Spleen (tissue), 13 donors: ENCODE results near the gene PHKG1. TPM values are rescaled to one million over a fixed set of nuclear protein-coding genes. Genes with fewer than 3 reads are reported as not detected.
A peak's percentile ranks its signal among the peaks of the same experiment; 100 is the strongest.
"Not testable (repeated sequence)": the region's sequence is repeated elsewhere in the genome, so short reads cannot be mapped to it uniquely, and the experiment has no call there.

Source experiments
- DNase-seq: peaks from one replicate; pipeline ENCODE4 v3.0.0-alpha.2; 2020
- H3K27ac ChIP-seq, 8 donors: fragments of 200-600 bp; sonication (generic) in 7 of 8; 1 replicate in 4 of 8; 2 replicates in 4 of 8; pipeline versions ENCODE4 v1.5.0 to v1.8.0; 2016 to 2021; ENCODE audit warnings: inconsistent platforms in 4 of 8, mild to moderate bottlenecking in 4 of 8, moderate library complexity in 1 of 8
- H3K27me3 ChIP-seq, 7 donors: fragments of 200-600 bp; sonication (generic) in 6 of 7; replicated peaks in 1 of 7; 1 replicate in 4 of 7; 2 replicates in 3 of 7; pipeline versions ENCODE4 v1.5.0 to v1.8.0; 2016 to 2021; ENCODE audit warnings: inconsistent platforms in 3 of 7, mild to moderate bottlenecking in 1 of 7
- H3K36me3 ChIP-seq, 6 donors: fragments of 200-600 bp; sonication (generic) in 5 of 6; 1 replicate in 4 of 6; 2 replicates in 2 of 6; pipeline versions ENCODE4 v1.5.0 to v1.8.0; 2016 to 2021; ENCODE audit warnings: inconsistent platforms in 2 of 6
- H3K4me1 ChIP-seq, 6 donors: fragments of 200-600 bp; sonication (generic) in 5 of 6; 1 replicate in 3 of 6; 2 replicates in 3 of 6; pipeline versions ENCODE4 v1.5.0 to v1.8.0; 2016 to 2021; ENCODE audit warnings: inconsistent platforms in 3 of 6
- H3K4me3 ChIP-seq, 8 donors: fragments of 200-600 bp; sonication (generic) in 7 of 8; 1 replicate in 4 of 8; 2 replicates in 4 of 8; pipeline versions ENCODE4 v1.5.0 to v1.8.0; 2016 to 2021; ENCODE audit warnings: inconsistent platforms in 4 of 8, mild to moderate bottlenecking in 4 of 8, moderate library complexity in 2 of 8
- H3K9me3 ChIP-seq, 8 donors: fragments of 200-600 bp; sonication (generic) in 7 of 8; 1 replicate in 4 of 8; 2 replicates in 4 of 8; pipeline versions ENCODE4 v1.5.0 to v1.8.0; 2016 to 2021; ENCODE audit warnings: inconsistent platforms in 4 of 8
- POLR2A ChIP-seq, 3 donors: fragments of 450-650 bp; IDR thresholded peaks; one replicate each; pipeline ENCODE4 v1.5.1; 2017; ENCODE audit warnings: antibody characterized with exemption in 3 of 3, mild to moderate bottlenecking in 1 of 3
- POLR2AphosphoS5 ChIP-seq, 3 donors: sonication (generic); formaldehyde crosslinking; IDR thresholded peaks; one replicate each; pipeline ENCODE4 v1.5.1; 2017; ENCODE audit warnings: antibody characterized with exemption in 3 of 3
- WGBS, 5 donors: extraction: QIAGEN DNeasy Blood & Tissue Kit in 3 of 5; methylation state at CpG; one replicate each; pipeline versions ENCODE4 v1.1.5 to v1.1.7; 2013 to 2018; 5-methylcytosine and 5-hydroxymethylcytosine counted together
- intact Hi-C: fragments of 100-400 bp; cut with DNase I; formaldehyde crosslinking; loops from one replicate; pipeline ENCODE4 v1.15.0; 2023; ENCODE audit warnings: low total_unique reads
- long read RNA-seq, 2 donors: transcript quantifications; one replicate each; lab custom pipeline, GENCODE V29; 2026
- polyA plus RNA-seq, 3 donors: library from polyadenylated mRNA; stranded (reverse); fragments of 200-250 nt; gene quantifications; one replicate each; pipeline ENCODE4 v1.2.1, GENCODE V29; 2013
- total RNA-seq, 7 donors: library from RNA; depleted of rRNA in 3 of 7; stranded (reverse); fragments of >200 nt in 3 of 7; fragmentation: NEBNext Ultra II Directional in 4 of 7; extraction: Animal tissue kit (Norgen Biotek cat#: 25700) in 4 of 7; gene quantifications; one replicate each; pipeline versions ENCODE4 v1.1.0 to v1.2.1, GENCODE V29; 2016 to 2021
- TF ChIP-seq, protein P1 (sequence below), 11 experiments: fragments of 200-600 bp in 7 of 11; fragments of 450-650 bp in 4 of 11; sonication (generic) in 4 of 11; IDR thresholded peaks in 8 of 11; conservative IDR thresholded peaks in 3 of 11; 1 replicate in 7 of 11; 2 replicates in 4 of 11; pipeline versions ENCODE4 v1.4.0 to v1.8.0; 2016 to 2021; ENCODE audit warnings: antibody characterized with exemption in 11 of 11, inconsistent platforms in 4 of 11, mild to moderate bottlenecking in 1 of 11
- donor health status: healthy with polysubstance abuse.
- donor health status: DM: no; HTN: no; CAD: no; lungs with moderate emphysema.
- donor health status: DM: no; HTN: no; CAD: no.
- donor health status: Bipolar disorder and iron deficiency.
- donor health status: healthy.
- donor health status: DM: no; HTN: no; CAD: no.
- donor health status: DM: yes; HTN: yes; CAD: no.

The PHKG1 gene
- 1 to 10 TPM in 6 of 7 donors, not detected in 1; 1.0 to 3.4 (median 1.8) TPM for total RNA-seq
- 1 to 10 TPM in 1 of 3 donors, under 1 TPM in 2; 0.86 to 1.2 (median 0.93) TPM for polyA plus RNA-seq
- long read RNA-seq, donor 1 = 0 reads
- long read RNA-seq, donor 2, partial matches to known transcripts = 0 of 8 reads
- long read RNA-seq, donor 2, other reads (novel, unspliced or antisense) = 8 of 8 reads

DNA sequence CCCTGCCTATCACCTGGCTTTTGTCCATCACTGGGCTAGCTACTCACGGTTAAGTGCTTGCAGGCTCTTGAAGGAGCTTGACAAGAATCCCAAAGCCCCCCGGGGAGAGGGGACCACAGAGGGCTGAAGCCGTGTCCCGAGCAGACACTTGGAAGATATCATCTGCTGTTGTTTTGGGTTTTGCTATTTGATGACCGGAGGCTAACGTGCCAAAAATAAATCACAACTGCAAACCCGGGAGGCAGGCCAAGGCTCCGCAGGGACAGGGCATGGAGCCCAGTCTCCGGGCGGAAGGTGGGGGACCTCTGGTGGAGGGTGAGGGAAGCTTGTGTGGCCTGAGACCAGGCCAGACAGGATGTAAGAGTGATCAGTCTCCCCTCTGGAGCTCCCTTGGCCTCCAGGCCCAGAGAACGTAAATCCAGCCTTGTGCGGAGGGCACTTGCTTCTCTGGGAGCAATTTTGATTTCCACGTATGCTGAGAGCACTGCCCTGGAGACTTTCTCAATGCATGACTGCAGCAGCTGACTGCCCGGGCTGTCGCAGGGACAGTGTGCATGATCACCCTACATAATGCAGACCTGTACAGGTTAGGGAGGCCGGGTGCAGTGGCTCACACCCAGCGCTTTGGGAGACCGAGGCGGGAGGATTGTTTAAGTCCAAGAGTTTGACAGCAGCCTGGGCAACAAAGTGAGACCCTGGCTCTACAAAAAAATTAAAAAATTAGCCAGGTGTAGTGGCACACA lies at the start of gene PHKG1:
TSS of gene PHKG1 (minus strand) at position 164 of the 743 bp plus-strand sequence. CDS start 4,011 bp downstream, outside the sequence.
- Histone ChIP-seq H3K27me3 (no peaks in the 10 kb centered on the region), H3K36me3 (peaks cover 0 to 39% (median 2%) of the 10 kb centered on the region in 6 donors), H3K27ac (peak within 1 kb of the TSS in 5 of 8 donors; percentile 13 to 51 (median 43)), H3K9me3 (no peaks in the 10 kb centered on the region), H3K4me1 (peaks cover 3 to 18% (median 10%) of the 10 kb centered on the region in 6 donors), H3K4me3 (no peak within 1 kb of the TSS)
- TF ChIP-seq, protein P1, sequence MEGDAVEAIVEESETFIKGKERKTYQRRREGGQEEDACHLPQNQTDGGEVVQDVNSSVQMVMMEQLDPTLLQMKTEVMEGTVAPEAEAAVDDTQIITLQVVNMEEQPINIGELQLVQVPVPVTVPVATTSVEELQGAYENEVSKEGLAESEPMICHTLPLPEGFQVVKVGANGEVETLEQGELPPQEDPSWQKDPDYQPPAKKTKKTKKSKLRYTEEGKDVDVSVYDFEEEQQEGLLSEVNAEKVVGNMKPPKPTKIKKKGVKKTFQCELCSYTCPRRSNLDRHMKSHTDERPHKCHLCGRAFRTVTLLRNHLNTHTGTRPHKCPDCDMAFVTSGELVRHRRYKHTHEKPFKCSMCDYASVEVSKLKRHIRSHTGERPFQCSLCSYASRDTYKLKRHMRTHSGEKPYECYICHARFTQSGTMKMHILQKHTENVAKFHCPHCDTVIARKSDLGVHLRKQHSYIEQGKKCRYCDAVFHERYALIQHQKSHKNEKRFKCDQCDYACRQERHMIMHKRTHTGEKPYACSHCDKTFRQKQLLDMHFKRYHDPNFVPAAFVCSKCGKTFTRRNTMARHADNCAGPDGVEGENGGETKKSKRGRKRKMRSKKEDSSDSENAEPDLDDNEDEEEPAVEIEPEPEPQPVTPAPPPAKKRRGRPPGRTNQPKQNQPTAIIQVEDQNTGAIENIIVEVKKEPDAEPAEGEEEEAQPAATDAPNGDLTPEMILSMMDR (IDR thresholded peaks at IDR 0.05 in 8 of 11, conservative IDR thresholded peaks at IDR 0.05 in 3 of 11) = peak in 7 of 11 experiments; percentile 18 to 62 (median 52)
- TF ChIP-seq POLR2A (IDR thresholded peaks at IDR 0.05) (no peak), POLR2AphosphoS5 (IDR thresholded peaks at IDR 0.05) (peak; percentile 64 to 74 (median 72))
- peak; percentile 80 for DNase-seq
- 63 to 69% (median 66%) methylated on average over 19 of the region's 19 CpGs for WGBS, 5 donors
- intact Hi-C loops = no loop called here

DNA sequence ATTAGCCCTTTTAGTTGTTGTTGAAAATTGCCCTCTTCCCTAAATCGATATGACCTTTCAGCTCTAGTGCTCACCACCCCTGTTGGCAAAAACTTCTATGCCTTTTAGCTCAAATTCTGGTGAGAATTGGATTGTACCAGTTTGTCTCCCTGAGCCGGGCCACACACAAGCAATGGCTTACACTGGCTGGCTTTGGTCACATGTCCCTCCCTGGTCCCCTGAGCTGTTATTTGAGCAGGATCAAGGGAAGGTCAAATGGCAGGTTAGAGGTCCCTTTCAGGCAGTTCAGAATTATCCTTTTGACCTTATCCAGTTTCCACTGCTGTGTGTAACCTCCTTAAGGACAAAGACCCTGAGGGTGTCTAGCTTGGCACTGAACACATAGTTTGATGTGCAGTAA lies 38.3 kb upstream of the PHKG1 start:
- H3K27me3 ChIP-seq, H3K4me1 ChIP-seq, H3K9me3 ChIP-seq, intact Hi-C loops, H3K4me3 ChIP-seq, H3K27ac ChIP-seq, DNase-seq, H3K36me3 ChIP-seq: not testable (repeated sequence)
- WGBS, 5 donors = 70 to 84% (median 77%) methylated on average over 2 of the region's 2 CpGs

GRCh38 chr7:56127241-56127975 lies 34.7 kb upstream of the PHKG1 start:
- no peaks in the 10 kb centered on the region for H3K9me3 ChIP-seq
- no peaks in the 10 kb centered on the region for H3K27me3 ChIP-seq
- 74 to 85% (median 80%) methylated on average over 7 of the region's 7 CpGs for WGBS, 5 donors
- intact Hi-C loops = no loop called here
- DNase-seq = no peak
- no peak overlapping the region for H3K27ac ChIP-seq
- H3K4me1 ChIP-seq = no peaks in the 10 kb centered on the region
- H3K4me3 ChIP-seq = no peak overlapping the region
- no peaks in the 10 kb centered on the region for H3K36me3 ChIP-seq
- no peak for TF ChIP-seq POLR2A (IDR thresholded peaks at IDR 0.05)
- TF ChIP-seq POLR2AphosphoS5 (IDR thresholded peaks at IDR 0.05) = no peak
- TF ChIP-seq, protein P1 (IDR thresholded peaks at IDR 0.05 in 8 of 11, conservative IDR thresholded peaks at IDR 0.05 in 3 of 11) = no peak

GRCh38 chr7:56125831-56126230 lies 33.1 kb upstream of the PHKG1 start:
- 78 to 87% (median 83%) methylated on average over 8 of the region's 8 CpGs for WGBS, 5 donors
- DNase-seq = no peak
- no peak overlapping the region for H3K27ac ChIP-seq

More at GRCh38 chr7:56125831-56126230, 33.1 kb upstream of the PHKG1 start:
- H3K36me3 ChIP-seq = no peaks in the 10 kb centered on the region
- no peak overlapping the region for H3K4me3 ChIP-seq
- intact Hi-C loops = no loop called here
- no peaks in the 10 kb centered on the region for H3K9me3 ChIP-seq
- no peaks in the 10 kb centered on the region for H3K27me3 ChIP-seq
- H3K4me1 ChIP-seq = no peaks in the 10 kb centered on the region
- TF ChIP-seq, protein P1 (IDR thresholded peaks at IDR 0.05 in 8 of 11, conservative IDR thresholded peaks at IDR 0.05 in 3 of 11) = no peak
- TF ChIP-seq POLR2A (IDR thresholded peaks at IDR 0.05) = no peak
- TF ChIP-seq POLR2AphosphoS5 (IDR thresholded peaks at IDR 0.05) = no peak
